Measurements from ENCODE around the gene UGT2A2.

UGT2A2 gene

GRCh38 chr4:69640289-69640688 lies 847 bp upstream of the UGT2A2 start:
- TF ChIP-seq USF1 (IDR thresholded peaks at IDR 0.05) (no peak), TAF1 (IDR thresholded peaks at IDR 0.05; ENCODE audit: low read depth) (no peak), EP300 (IDR thresholded peaks at IDR 0.05; ENCODE audit: borderline replicate concordance) (no peak), TEAD4 (IDR thresholded peaks at IDR 0.05) (no peak), RAD21 (IDR thresholded peaks at IDR 0.05; ENCODE audit: low read depth) (no peak), TCF12 (IDR thresholded peaks at IDR 0.05; ENCODE audit: low read depth) (no peak), MAX (IDR thresholded peaks at IDR 0.05) (no peak), CREB1 (IDR thresholded peaks at IDR 0.05; ENCODE audit: low read depth) (no peak), REST (IDR thresholded peaks at IDR 0.05; ENCODE audit: low read depth) (no peak), NFIC (IDR thresholded peaks at IDR 0.05) (no peak), YY1 (IDR thresholded peaks at IDR 0.05; ENCODE audit: low read depth) (no peak), ZBTB7A (IDR thresholded peaks at IDR 0.05; ENCODE audit: low read depth) (no peak), FOXM1 (IDR thresholded peaks at IDR 0.05; ENCODE audit: borderline replicate concordance, low read depth) (no peak)

- TF ChIP-seq RAD21 (IDR thresholded peaks at IDR 0.05; ENCODE audit: low read depth) = peak; percentile 71
- TF ChIP-seq NFIC (IDR thresholded peaks at IDR 0.05) = no peak
Measured at GRCh38 chr4:69617083-69617694, 22.3 kb downstream of the UGT2A2 start.

GRCh38 chr4:69610484-69610883 lies 29.0 kb downstream of the UGT2A2 start:
- TF ChIP-seq TAF1 (IDR thresholded peaks at IDR 0.05; ENCODE audit: low read depth) (no peak), FOXM1 (IDR thresholded peaks at IDR 0.05; ENCODE audit: borderline replicate concordance, low read depth) (no peak), CEBPB (IDR thresholded peaks at IDR 0.05) (no peak), ZBTB7A (IDR thresholded peaks at IDR 0.05; ENCODE audit: low read depth) (no peak), REST (IDR thresholded peaks at IDR 0.05; ENCODE audit: low read depth) (no peak), NFIC (IDR thresholded peaks at IDR 0.05) (no peak), RAD21 (IDR thresholded peaks at IDR 0.05; ENCODE audit: low read depth) (no peak), CREB1 (IDR thresholded peaks at IDR 0.05; ENCODE audit: low read depth) (no peak), EP300 (IDR thresholded peaks at IDR 0.05; ENCODE audit: borderline replicate concordance) (no peak), EGR1 (IDR thresholded peaks at IDR 0.05) (no peak), YY1 (IDR thresholded peaks at IDR 0.05; ENCODE audit: low read depth) (no peak), MAX (IDR thresholded peaks at IDR 0.05) (no peak), TEAD4 (IDR thresholded peaks at IDR 0.05) (no peak), TCF12 (IDR thresholded peaks at IDR 0.05; ENCODE audit: low read depth) (no peak), USF1 (IDR thresholded peaks at IDR 0.05) (no peak)

- TF ChIP-seq NFIC (IDR thresholded peaks at IDR 0.05) (no peak), MAX (IDR thresholded peaks at IDR 0.05) (no peak), EP300 (IDR thresholded peaks at IDR 0.05; ENCODE audit: borderline replicate concordance) (no peak), TCF12 (IDR thresholded peaks at IDR 0.05; ENCODE audit: low read depth) (no peak), FOXM1 (IDR thresholded peaks at IDR 0.05; ENCODE audit: borderline replicate concordance, low read depth) (no peak), YY1 (IDR thresholded peaks at IDR 0.05; ENCODE audit: low read depth) (no peak), CEBPB (IDR thresholded peaks at IDR 0.05) (no peak), CREB1 (IDR thresholded peaks at IDR 0.05; ENCODE audit: low read depth) (no peak), ZBTB7A (IDR thresholded peaks at IDR 0.05; ENCODE audit: low read depth) (no peak), RAD21 (IDR thresholded peaks at IDR 0.05; ENCODE audit: low read depth) (no peak), TAF1 (IDR thresholded peaks at IDR 0.05; ENCODE audit: low read depth) (no peak), TEAD4 (IDR thresholded peaks at IDR 0.05) (no peak), REST (IDR thresholded peaks at IDR 0.05; ENCODE audit: low read depth) (no peak), EGR1 (IDR thresholded peaks at IDR 0.05) (no peak), USF1 (IDR thresholded peaks at IDR 0.05) (no peak)
Measured at GRCh38 chr4:69601065-69601464, 38.4 kb downstream of the UGT2A2 start.
